SHP77 (cell line): ENCODE data around the gene GDI2.
"Not testable (repeated sequence)": the region's sequence is repeated elsewhere in the genome, so short reads cannot be mapped to it uniquely, and the experiment has no call there.

Experiments used
- DNase-seq, 2 experiments: peaks; one replicate each; lab custom pipeline; 2025; lab: John Stamatoyannopoulos, UW

The GDI2 gene

GRCh38 chr10:5813341-5814109 lies at the start of gene GDI2:
Gene GDI2 (minus strand): TSS chr10:5813434. CDS start chr10:5813258, 176 bp downstream.
- DNase-seq = peak; percentile 86 to 89

GRCh38 chr10:5862360-5862961 lies 49.2 kb upstream of the GDI2 start:
- no peak for DNase-seq

- no peak for DNase-seq
Observed at GRCh38 chr10:5860066-5860465, 46.8 kb upstream of the GDI2 start.

- no peak for DNase-seq
Observed at GRCh38 chr10:5858811-5859210, 45.6 kb upstream of the GDI2 start.

GRCh38 chr10:5856701-5857004 lies 43.4 kb upstream of the GDI2 start:
- no peak for DNase-seq

- no peak for DNase-seq
Observed at GRCh38 chr10:5855979-5856700, 42.9 kb upstream of the GDI2 start.

GRCh38 chr10:5854131-5854475 lies 40.9 kb upstream of the GDI2 start:
- no peak for DNase-seq

- DNase-seq = not testable (repeated sequence)
Observed at GRCh38 chr10:5846667-5847066, 33.4 kb upstream of the GDI2 start.

- no peak for DNase-seq
Observed at GRCh38 chr10:5844345-5845055, 31.3 kb upstream of the GDI2 start.

- no peak for DNase-seq
Observed at GRCh38 chr10:5843686-5844344, 30.6 kb upstream of the GDI2 start.

GRCh38 chr10:5841965-5842364 lies 28.7 kb upstream of the GDI2 start:
- DNase-seq = no peak

- no peak for DNase-seq
Observed at GRCh38 chr10:5840314-5841307, 27.4 kb upstream of the GDI2 start.

GRCh38 chr10:5836181-5836580 lies 22.9 kb upstream of the GDI2 start:
- DNase-seq = not testable (repeated sequence)

- DNase-seq = no peak
Observed at GRCh38 chr10:5835446-5836095, 22.3 kb upstream of the GDI2 start.

GRCh38 chr10:5833814-5834213 lies 20.6 kb upstream of the GDI2 start:
- no peak for DNase-seq

GRCh38 chr10:5832946-5833345 lies 19.7 kb upstream of the GDI2 start:
- DNase-seq = no peak

- no peak for DNase-seq
Observed at GRCh38 chr10:5831446-5831782, 18.2 kb upstream of the GDI2 start.

GRCh38 chr10:5830629-5831445 lies 17.6 kb upstream of the GDI2 start:
- no peak for DNase-seq

GRCh38 chr10:5829267-5829666 lies 16.0 kb upstream of the GDI2 start:
- DNase-seq = no peak

GRCh38 chr10:5828725-5829124 lies 15.5 kb upstream of the GDI2 start:
- DNase-seq = no peak
